HepG2 (cell line): ENCODE data around the gene CCL5. TPM values are rescaled to one million over a fixed set of nuclear protein-coding genes. Genes with fewer than 3 reads are reported as not detected.

ENCODE experiments used
- ATAC-seq: fragments of 200-7000 bp; cut with Tn5 transposase; 3 replicates; pipeline ENCODE4 v1.9.1; 2020; ENCODE audit warnings: mild to moderate bottlenecking, moderate library complexity
- BruUV-seq: library from RNA; stranded (reverse); fragments of 400-500 nt; replicated peaks from 2 replicates; lab custom pipeline; 2021; lab: Mats Ljungman, UMichigan
- CTCF ChIA-PET: fragments of 300-600 bp; formaldehyde crosslinking; extraction: SDS; loops from one replicate; lab custom pipeline; 2021; ENCODE audit warnings: low total read pairs, inconsistent platforms, low intra/inter-chr PET ratio; lab: Yijun Ruan, JAX
- POLR2A ChIA-PET: fragments of 350-600 bp; sonication (Branson Sonifier 250); formaldehyde crosslinking; loops from one replicate; lab custom pipeline; 2020; ENCODE audit warnings: antibody characterized with exemption, inconsistent platforms; lab: Yijun Ruan, JAX
- DNase-seq: peaks from one replicate; pipeline ENCODE4 v3.0.0-alpha.2; 2015; ENCODE audit warnings: low spot score
- FAIRE-seq: peaks from 3 replicates; lab custom pipeline; 2011; peaks lifted over from hg19 to GRCh38; lab: Jason Lieb, UNC
- H2AFZ ChIP-seq: one replicate; pipeline ENCODE4 v1.6.1; 2011; ENCODE audit warnings: low read length, inconsistent platforms
- H3K27ac ChIP-seq: fragments of 300-600 bp; 3 replicates; pipeline ENCODE4 v1.8.0; 2011; ENCODE audit warnings: mixed run types, mild to moderate bottlenecking, mixed read lengths, low read length, inconsistent platforms; ENCODE audit not compliant: insufficient read depth; ENCODE audit errors: extremely low read length
- H3K27me3 ChIP-seq, 2 experiments: fragments of 200-600 bp in 1 of 2; 2 replicates in 1 of 2; 3 replicates in 1 of 2; pipeline versions ENCODE4 v1.6.0 to v1.8.0; 2011; ENCODE audit warnings: low read length in 2 of 2, mild to moderate bottlenecking in 2 of 2, moderate library complexity in 2 of 2, inconsistent platforms in 1 of 2; ENCODE audit not compliant: insufficient read depth in 2 of 2, control insufficient read depth in 1 of 2
- H3K36me3 ChIP-seq, 2 experiments: fragments of 200-600 bp in 1 of 2; replicated peaks in 1 of 2; 2 replicates in 1 of 2; 3 replicates in 1 of 2; pipeline versions ENCODE4 v1.5.1 to v1.8.0; 2011; ENCODE audit warnings: low read length in 2 of 2, inconsistent platforms in 1 of 2; ENCODE audit not compliant: insufficient read depth in 2 of 2, control insufficient read depth in 1 of 2
- H3K4me1 ChIP-seq: 2 replicates; pipeline ENCODE4 v1.5.1; 2012; ENCODE audit warnings: low read length, inconsistent platforms; ENCODE audit not compliant: insufficient read depth
- H3K4me2 ChIP-seq: 2 replicates; pipeline ENCODE4 v1.6.0; 2011; ENCODE audit warnings: low read depth, low read length, inconsistent platforms
- H3K4me3 ChIP-seq, 3 experiments: fragments of 200-600 bp in 1 of 3; sonication (generic), shearing (Covaris generic) in 1 of 3; replicated peaks in 1 of 3; 2 replicates each; pipeline ENCODE4 v1.5.1; 2011 to 2016; ENCODE audit warnings: low read length in 3 of 3, inconsistent platforms in 2 of 3, low read depth in 2 of 3, mild to moderate bottlenecking in 2 of 3, control low read depth in 1 of 3, mixed read lengths in 1 of 3; ENCODE audit not compliant: insufficient read depth in 1 of 3
- H3K79me2 ChIP-seq: one replicate; pipeline ENCODE4 v1.6.1; 2011; ENCODE audit warnings: low read length, inconsistent platforms; ENCODE audit not compliant: insufficient read depth
- H3K9ac ChIP-seq: 2 replicates; pipeline ENCODE4 v1.6.0; 2011; ENCODE audit warnings: mild to moderate bottlenecking, low read depth, low read length, inconsistent platforms; ENCODE audit not compliant: insufficient read depth
- H3K9me3 ChIP-seq: 2 replicates; pipeline ENCODE4 v1.5.1; 2012; ENCODE audit warnings: mild to moderate bottlenecking, low read length
- H4K20me1 ChIP-seq: 2 replicates; pipeline ENCODE4 v1.6.0; 2011; ENCODE audit warnings: inconsistent platforms, mild to moderate bottlenecking, low read length, moderate library complexity; ENCODE audit not compliant: insufficient read depth
- HOXA7 ChIP-seq: sonication (generic); formaldehyde crosslinking; IDR thresholded peaks from 2 replicates; pipeline ENCODE4 v1.8.1; 2022; ENCODE audit warnings: mild to moderate bottlenecking, missing genetic modification reagents, moderate library complexity
- NR2F6 ChIP-seq, 2 experiments: IDR thresholded peaks; 2 replicates each; pipeline ENCODE4 v1.6.1; 2016; ENCODE audit warnings: antibody characterized with exemption in 1 of 2, mild to moderate bottlenecking in 1 of 2
- PHF8 ChIP-seq: sonication (generic); formaldehyde crosslinking; IDR thresholded peaks from 2 replicates; pipeline ENCODE4 v1.5.0; 2020; ENCODE audit warnings: missing genetic modification reagents
- SALL2 ChIP-seq: sonication (generic); formaldehyde crosslinking; IDR thresholded peaks from 2 replicates; pipeline ENCODE4 v1.8.1; 2023; ENCODE audit warnings: mild to moderate bottlenecking, missing genetic modification reagents, inconsistent platforms
- TARDBP ChIP-seq: sonication (generic); formaldehyde crosslinking; IDR thresholded peaks from 2 replicates; pipeline ENCODE4 v1.8.0; 2022; ENCODE audit warnings: mild to moderate bottlenecking, missing genetic modification reagents
- XRCC5 ChIP-seq: fragments of 200-400 bp; formaldehyde crosslinking; optimal IDR thresholded peaks from 2 replicates; pipeline ENCODE3; 2017; ENCODE audit warnings: mild to moderate bottlenecking, low read length
- ZHX1 ChIP-seq: sonication (generic); formaldehyde crosslinking; IDR thresholded peaks from 2 replicates; pipeline ENCODE4 v1.8.1; 2022; ENCODE audit warnings: low read depth, mild to moderate bottlenecking, missing genetic modification reagents
- ZNF10 ChIP-seq: sonication (generic); formaldehyde crosslinking; IDR thresholded peaks from 2 replicates; pipeline ENCODE4 v1.4.0; 2020; ENCODE audit warnings: mild to moderate bottlenecking, low read depth, missing genetic modification reagents, borderline replicate concordance
- ZNF292 ChIP-seq: sonication (generic); formaldehyde crosslinking; IDR thresholded peaks from 2 replicates; pipeline ENCODE4 v1.8.1; 2022; ENCODE audit warnings: mild to moderate bottlenecking, low read depth, missing genetic modification reagents, borderline replicate concordance
- ZNF670 ChIP-seq: sonication (generic); formaldehyde crosslinking; IDR thresholded peaks from 2 replicates; pipeline ENCODE4 v1.8.0; 2022; ENCODE audit warnings: mild to moderate bottlenecking, missing genetic modification reagents, borderline replicate concordance
- WGBS: methylation state at CpG from one replicate; pipeline ENCODE4 v1.1.6; 2017; ENCODE audit warnings: low lambda C conversion rate; 5-methylcytosine and 5-hydroxymethylcytosine counted together
- in situ Hi-C: cut with HindIII; loops from 2 replicates; pipeline ENCODE4 v1.10.0; 2017; ENCODE audit warnings: low pct_unique_long_range_greater_than_20kb; ENCODE audit not compliant: extremely low pct_ligation_motif_present
- intact Hi-C: fragments of 100-400 bp; cut with micrococcal nuclease; formaldehyde crosslinking; loops from one replicate; pipeline ENCODE4 v1.10.0; 2022; ENCODE audit not compliant: unreplicated experiment
- polyA plus RNA-seq, 8 experiments: library from polyadenylated mRNA; depleted of rRNA in 3 of 8; stranded (reverse) in 7 of 8; unstranded in 1 of 8; fragments of >200 nt; fragmentation: Illumina TruSeq in 4 of 8; extraction: Trizol in 4 of 8; gene quantifications; 2 replicates each; pipeline versions ENCODE4 v1.2.1 to v1.2.3, GENCODE V29; 2011 to 2016; ENCODE audit warnings: low read depth in 4 of 8, missing spikeins in 1 of 8, mixed read lengths in 1 of 8; ENCODE audit not compliant: insufficient read depth in 1 of 8
- total RNA-seq, 5 experiments: library from RNA; depleted of rRNA; stranded (reverse); fragments of >200 nt; fragmentation: Illumina TruSeq; extraction: Trizol; gene quantifications; 2 replicates each; pipeline ENCODE4 v1.2.3, GENCODE V29; 2016; ENCODE audit warnings: low read depth in 1 of 5
- TF ChIP-seq, protein P1 (sequence below): sonication (generic); formaldehyde crosslinking; IDR thresholded peaks from 2 replicates; pipeline ENCODE4 v1.4.0; 2020; ENCODE audit warnings: missing genetic modification reagents; ENCODE audit errors: not compliant biosample characterization
- TF ChIP-seq, protein P2 (sequence below), 2 experiments: sonication (generic) in 1 of 2; formaldehyde crosslinking in 1 of 2; IDR thresholded peaks; 2 replicates each; pipeline versions ENCODE4 v1.5.1 to v1.6.1; 2011 to 2020; ENCODE audit warnings: borderline replicate concordance in 1 of 2, low read depth in 1 of 2, low read length in 1 of 2, mild to moderate bottlenecking in 1 of 2, missing genetic modification reagents in 1 of 2, moderate library complexity in 1 of 2

CCL5 gene
- total and polyA plus RNA-seq, 2 of the 13 experiments (the other 11 are each of a cell fraction or from before 2014, with no cell fraction given) = 0.13 to 0.29 TPM

GRCh38 chr17:35889241-35889640, 9.1 kb upstream of the CCL5 start:
- no peak for TF ChIP-seq SALL2 (CRISPR knock-in tag)
- no peak for TF ChIP-seq NR2F6 (IDR thresholded peaks at IDR 0.05)
- TF ChIP-seq NR2F6 (CRISPR knock-in tag; IDR thresholded peaks at IDR 0.05) = no peak
- TF ChIP-seq TARDBP (CRISPR knock-in tag) = no peak
- TF ChIP-seq ZNF10 (CRISPR knock-in tag) = no peak
- TF ChIP-seq, protein P1, sequence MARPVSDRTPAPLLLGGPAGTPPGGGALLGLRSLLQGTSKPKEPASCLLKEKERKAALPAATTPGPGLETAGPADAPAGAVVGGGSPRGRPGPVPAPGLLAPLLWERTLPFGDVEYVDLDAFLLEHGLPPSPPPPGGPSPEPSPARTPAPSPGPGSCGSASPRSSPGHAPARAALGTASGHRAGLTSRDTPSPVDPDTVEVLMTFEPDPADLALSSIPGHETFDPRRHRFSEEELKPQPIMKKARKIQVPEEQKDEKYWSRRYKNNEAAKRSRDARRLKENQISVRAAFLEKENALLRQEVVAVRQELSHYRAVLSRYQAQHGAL (CRISPR knock-in tag) = no peak
- TF ChIP-seq, protein P2, sequence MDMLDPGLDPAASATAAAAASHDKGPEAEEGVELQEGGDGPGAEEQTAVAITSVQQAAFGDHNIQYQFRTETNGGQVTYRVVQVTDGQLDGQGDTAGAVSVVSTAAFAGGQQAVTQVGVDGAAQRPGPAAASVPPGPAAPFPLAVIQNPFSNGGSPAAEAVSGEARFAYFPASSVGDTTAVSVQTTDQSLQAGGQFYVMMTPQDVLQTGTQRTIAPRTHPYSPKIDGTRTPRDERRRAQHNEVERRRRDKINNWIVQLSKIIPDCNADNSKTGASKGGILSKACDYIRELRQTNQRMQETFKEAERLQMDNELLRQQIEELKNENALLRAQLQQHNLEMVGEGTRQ (IDR thresholded peaks at IDR 0.05; ENCODE audit: low read depth, low read length) = no peak
- TF ChIP-seq, protein P2 (CRISPR knock-in tag; IDR thresholded peaks at IDR 0.05; ENCODE audit: borderline replicate concordance) = no peak
- no peak for TF ChIP-seq ZNF292 (CRISPR knock-in tag)
- TF ChIP-seq ZHX1 (CRISPR knock-in tag) = no peak
- no peak for TF ChIP-seq ZNF670 (CRISPR knock-in tag)
- TF ChIP-seq PHF8 (CRISPR knock-in tag) = no peak
- TF ChIP-seq XRCC5 = no peak
- TF ChIP-seq HOXA7 (CRISPR knock-in tag) = no peak
- FAIRE-seq (no peak), ATAC-seq (no peak), DNase-seq (no peak)
- 44% methylated on average over 2 of the region's 2 CpGs for WGBS
- CTCF ChIA-PET = no interaction called here
- no peak overlapping the region for H2AFZ ChIP-seq
- no peaks in the 10 kb centered on the region for H3K36me3 ChIP-seq
- H4K20me1 ChIP-seq = no peaks in the 10 kb centered on the region
- no peak overlapping the region for H3K4me2 ChIP-seq
- no TSS peak for BruUV-seq
- intact Hi-C loops = no loop called here
- H3K27me3 ChIP-seq = peaks cover 1 to 10% of the 10 kb centered on the region in 2 experiments; a peak in 2 of 5 replicates
- POLR2A ChIA-PET = no interaction called here
- H3K9me3 ChIP-seq = no peaks in the 10 kb centered on the region
- no peaks in the 10 kb centered on the region for H3K79me2 ChIP-seq
- H3K9ac ChIP-seq = no peak overlapping the region
- no peak overlapping the region for H3K27ac ChIP-seq
- in situ Hi-C loops = no loop called here
- no peaks in the 10 kb centered on the region for H3K4me1 ChIP-seq
- no peak overlapping the region for H3K4me3 ChIP-seq
